MM.1S (cell line): Measurements from ENCODE around the gene UBN2.

Experiments
- CTCF ChIP-seq: fragments of 300-600 bp; sonication (generic); IDR thresholded peaks from 2 replicates; pipeline ENCODE4 v1.5.1; 2016; ENCODE audit warnings: antibody characterized with exemption, low read length, mixed read lengths
- EZH2 ChIP-seq: fragments of 300-600 bp; sonication (generic); optimal IDR thresholded peaks from 2 replicates; pipeline ENCODE3; 2017; ENCODE audit warnings: low read depth, mild to moderate bottlenecking, antibody characterized with exemption, low read length, mixed read lengths

- TF ChIP-seq CTCF (no peak), EZH2 (no peak)
Observed at GRCh38 chr7:139245401-139245800, 14.4 kb downstream of the UBN2 start.
